NCI-H2029 treated with DMSO at 0.1 percent for 48 hours (cell line): ENCODE data around the gene HDAC4.

Experiments used
- DNase-seq: peaks from one replicate; lab custom pipeline; 2025; lab: John Stamatoyannopoulos, UW

Gene HDAC4

GRCh38 chr2:239252801-239253200 lies 148.0 kb downstream of the HDAC4 start:
- DNase-seq, result no peak

- DNase-seq, result no peak
Observed at GRCh38 chr2:239252393-239252792, 148.4 kb downstream of the HDAC4 start.

GRCh38 chr2:239251971-239252370 lies 148.8 kb downstream of the HDAC4 start:
- DNase-seq, result no peak

- no peak for DNase-seq
Observed at GRCh38 chr2:239250216-239251081, 150.4 kb downstream of the HDAC4 start.

GRCh38 chr2:239249776-239250175 lies 151.0 kb downstream of the HDAC4 start:
- no peak for DNase-seq

GRCh38 chr2:239249048-239249447 lies 151.8 kb downstream of the HDAC4 start:
- no peak for DNase-seq

- DNase-seq, result no peak
Observed at GRCh38 chr2:239247401-239248245, 153.2 kb downstream of the HDAC4 start.

GRCh38 chr2:239246723-239247122 lies 154.1 kb downstream of the HDAC4 start:
- peak; percentile 36 for DNase-seq

GRCh38 chr2:239245872-239246721 lies 154.7 kb downstream of the HDAC4 start:
- DNase-seq, result no peak

GRCh38 chr2:239245107-239245506 lies 155.7 kb downstream of the HDAC4 start:
- DNase-seq, result no peak

- DNase-seq, result no peak
Observed at GRCh38 chr2:239244625-239245024, 156.2 kb downstream of the HDAC4 start.

GRCh38 chr2:239241431-239241960 lies 159.3 kb downstream of the HDAC4 start:
- DNase-seq, result no peak

- no peak for DNase-seq
Observed at GRCh38 chr2:239240414-239240881, 160.4 kb downstream of the HDAC4 start.

GRCh38 chr2:239239607-239240413 lies 161.0 kb downstream of the HDAC4 start:
- DNase-seq, result no peak

GRCh38 chr2:239238839-239239606 lies 161.8 kb downstream of the HDAC4 start:
- DNase-seq, result no peak

- DNase-seq, result no peak
Observed at GRCh38 chr2:239238381-239238780, 162.4 kb downstream of the HDAC4 start.

GRCh38 chr2:239236808-239237205 lies 164.0 kb downstream of the HDAC4 start:
- DNase-seq, result no peak

GRCh38 chr2:239236043-239236807 lies 164.6 kb downstream of the HDAC4 start:
- no peak for DNase-seq

GRCh38 chr2:239235311-239235710 lies 165.5 kb downstream of the HDAC4 start:
- no peak for DNase-seq
